ENCODE data around the gene PITPNC1.

DNA sequence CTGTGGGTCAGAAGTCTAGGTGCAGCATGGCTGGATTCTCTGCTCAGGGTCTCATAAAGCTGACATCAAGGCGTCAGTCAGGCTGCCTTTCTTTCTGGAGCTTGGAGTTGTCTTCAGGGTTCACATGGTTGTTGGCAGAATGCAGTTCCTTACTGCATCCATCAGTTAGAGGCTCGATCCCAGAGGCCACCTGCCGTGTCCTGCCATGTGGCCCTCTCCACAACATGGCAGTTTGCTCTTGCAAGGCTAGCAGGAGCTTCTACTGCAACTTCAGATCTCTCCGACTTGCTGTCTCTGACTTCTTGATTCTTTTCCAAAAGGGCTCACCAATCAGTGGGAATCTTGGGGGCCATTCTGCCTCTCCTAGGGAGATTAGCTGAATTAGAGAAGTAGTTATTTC, 11.9 kb downstream of the PITPNC1 start:
- TF ChIP-seq, protein P1, sequence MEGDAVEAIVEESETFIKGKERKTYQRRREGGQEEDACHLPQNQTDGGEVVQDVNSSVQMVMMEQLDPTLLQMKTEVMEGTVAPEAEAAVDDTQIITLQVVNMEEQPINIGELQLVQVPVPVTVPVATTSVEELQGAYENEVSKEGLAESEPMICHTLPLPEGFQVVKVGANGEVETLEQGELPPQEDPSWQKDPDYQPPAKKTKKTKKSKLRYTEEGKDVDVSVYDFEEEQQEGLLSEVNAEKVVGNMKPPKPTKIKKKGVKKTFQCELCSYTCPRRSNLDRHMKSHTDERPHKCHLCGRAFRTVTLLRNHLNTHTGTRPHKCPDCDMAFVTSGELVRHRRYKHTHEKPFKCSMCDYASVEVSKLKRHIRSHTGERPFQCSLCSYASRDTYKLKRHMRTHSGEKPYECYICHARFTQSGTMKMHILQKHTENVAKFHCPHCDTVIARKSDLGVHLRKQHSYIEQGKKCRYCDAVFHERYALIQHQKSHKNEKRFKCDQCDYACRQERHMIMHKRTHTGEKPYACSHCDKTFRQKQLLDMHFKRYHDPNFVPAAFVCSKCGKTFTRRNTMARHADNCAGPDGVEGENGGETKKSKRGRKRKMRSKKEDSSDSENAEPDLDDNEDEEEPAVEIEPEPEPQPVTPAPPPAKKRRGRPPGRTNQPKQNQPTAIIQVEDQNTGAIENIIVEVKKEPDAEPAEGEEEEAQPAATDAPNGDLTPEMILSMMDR (IDR thresholded peaks at IDR 0.05): no peak
- TF ChIP-seq POLR2A (IDR thresholded peaks at IDR 0.05): no peak
- no peak for TF ChIP-seq EP300 (IDR thresholded peaks at IDR 0.05)
- no peak for TF ChIP-seq POLR2AphosphoS5 (IDR thresholded peaks at IDR 0.05)
